A673 (cell line): Measurements from ENCODE around the gene VMO1. TPM values are rescaled to one million over a fixed set of nuclear protein-coding genes. Genes with fewer than 3 reads are reported as not detected.
A peak's percentile ranks its signal among the peaks of the same experiment; 100 is the strongest.

Experiments
- BruUV-seq: library from RNA; stranded (reverse); fragments of 400-500 nt; replicated peaks from 2 replicates; lab custom pipeline; 2021; lab: Mats Ljungman, UMichigan
- CTCF ChIA-PET: fragments of 300-600 bp; sonication (Branson Sonifier 250); formaldehyde crosslinking; loops from one replicate; lab custom pipeline; 2022; ENCODE audit warnings: antibody characterized with exemption; lab: Charles Lee
- POLR2A ChIA-PET: fragments of 300-600 bp; sonication (Branson Sonifier 250); formaldehyde crosslinking; loops from one replicate; lab custom pipeline; 2022; ENCODE audit warnings: antibody characterized with exemption; ENCODE audit not compliant: low non-redundant PET; lab: Charles Lee
- DNase-seq: peaks from one replicate; pipeline ENCODE4 v3.0.0-alpha.2; 2015; ENCODE audit warnings: low spot score
- H3K27ac ChIP-seq: fragments of 200-600 bp; sonication (generic); 2 replicates; pipeline ENCODE4 v1.5.1; 2016; ENCODE audit warnings: mixed run types, low read depth, mild to moderate bottlenecking, mixed read lengths, antibody characterized with exemption, low read length; ENCODE audit not compliant: poor library complexity, severe bottlenecking
- H3K27me3 ChIP-seq: fragments of 200-600 bp; sonication (generic); replicated peaks from 2 replicates; pipeline ENCODE4 v1.6.1; 2017; ENCODE audit warnings: mixed run types, low read depth, mild to moderate bottlenecking, mixed read lengths, antibody characterized with exemption, low read length; ENCODE audit not compliant: insufficient read depth, poor library complexity
- H3K36me3 ChIP-seq: fragments of 200-600 bp; sonication (generic); 2 replicates; pipeline ENCODE4 v1.6.1; 2016; ENCODE audit warnings: mixed run types, mild to moderate bottlenecking, mixed read lengths, antibody characterized with exemption, low read length; ENCODE audit not compliant: insufficient read depth, poor library complexity, severe bottlenecking
- H3K4me1 ChIP-seq: fragments of 200-600 bp; sonication (generic); 2 replicates; pipeline ENCODE4 v1.6.1; 2017; ENCODE audit warnings: mixed run types, mild to moderate bottlenecking, mixed read lengths, antibody characterized with exemption, low read length; ENCODE audit not compliant: insufficient read depth, poor library complexity, severe bottlenecking
- H3K4me3 ChIP-seq: fragments of 200-600 bp; sonication (generic); 2 replicates; pipeline ENCODE4 v1.5.1; 2016; ENCODE audit warnings: low read depth, mixed run types, mild to moderate bottlenecking, mixed read lengths, low read length; ENCODE audit not compliant: poor library complexity, severe bottlenecking
- H3K9me3 ChIP-seq: fragments of 200-600 bp; sonication (generic); 2 replicates; pipeline ENCODE4 v1.6.1; 2016; ENCODE audit warnings: mixed run types, low read depth, mild to moderate bottlenecking, mixed read lengths, antibody characterized with exemption, low read length; ENCODE audit not compliant: poor library complexity, severe bottlenecking
- EZH2 ChIP-seq: fragments of 200-600 bp; sonication (generic); IDR thresholded peaks from 2 replicates; pipeline ENCODE4 v1.6.1; 2017; ENCODE audit warnings: borderline replicate concordance, low read depth, mild to moderate bottlenecking, mixed read lengths, antibody characterized with exemption, low read length; ENCODE audit not compliant: poor library complexity, severe bottlenecking
- intact Hi-C: fragments of 100-400 bp; cut with micrococcal nuclease; formaldehyde crosslinking; loops from one replicate; pipeline ENCODE4 v1.10.0; 2022; ENCODE audit not compliant: unreplicated experiment
- total RNA-seq: library from RNA; stranded (reverse); gene quantifications from 2 replicates; pipeline ENCODE4 v1.2.3, GENCODE V29; 2021
- TF ChIP-seq, protein P1 (sequence below): fragments of 300-800, 200-600 bp; sonication (generic); conservative IDR thresholded peaks from 2 replicates; pipeline ENCODE4 v1.5.1; 2017; ENCODE audit warnings: low read depth, mild to moderate bottlenecking, antibody characterized with exemption, low read length, moderate library complexity, mixed read lengths

VMO1 gene
- total RNA-seq, 1 experiment from 2014 or later, result 28.6 TPM

DNA sequence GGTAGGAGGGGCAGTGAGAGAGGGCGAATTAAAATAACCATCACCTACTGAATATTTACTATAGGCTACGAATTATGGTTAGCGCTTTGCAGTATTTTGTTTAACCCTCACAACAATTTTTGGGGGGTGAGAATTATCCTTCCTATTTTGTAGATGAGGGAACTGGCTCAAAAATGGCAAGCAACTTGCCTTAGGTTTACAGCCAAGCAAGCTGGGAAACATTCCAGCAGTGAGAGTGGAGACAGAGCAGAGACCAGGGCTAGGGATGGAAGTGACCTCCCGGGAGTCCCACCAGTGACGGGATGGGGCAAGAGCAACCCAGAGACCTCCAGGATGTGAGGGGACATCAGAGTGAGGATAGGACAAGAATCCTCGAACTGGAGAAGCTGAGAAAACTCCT lies 352 bp upstream of the VMO1 start:
- ChIA-PET CTCF (no interaction called here), POLR2A (interaction anchor here (0.6 kb wide), 1 partner anchor 66 kb away, joined by 6 read pairs; no protein-coding TSS in a partner anchor)
- Histone ChIP-seq H3K9me3 (no peaks in the 10 kb centered on the region), H3K27me3 (no peaks in the 10 kb centered on the region), H3K4me1 (peaks cover 36% of the 10 kb centered on the region), H3K4me3 (peak overlapping the region; percentile 41), H3K36me3 (no peaks in the 10 kb centered on the region), H3K27ac (peak overlapping the region; percentile 86)
- intact Hi-C loops, result loop anchor here (2.0 kb wide), 1 partner anchor 102 kb away; no protein-coding TSS in a partner anchor
- no peak for DNase-seq
- no TSS peak for BruUV-seq
- TF ChIP-seq, protein P1, sequence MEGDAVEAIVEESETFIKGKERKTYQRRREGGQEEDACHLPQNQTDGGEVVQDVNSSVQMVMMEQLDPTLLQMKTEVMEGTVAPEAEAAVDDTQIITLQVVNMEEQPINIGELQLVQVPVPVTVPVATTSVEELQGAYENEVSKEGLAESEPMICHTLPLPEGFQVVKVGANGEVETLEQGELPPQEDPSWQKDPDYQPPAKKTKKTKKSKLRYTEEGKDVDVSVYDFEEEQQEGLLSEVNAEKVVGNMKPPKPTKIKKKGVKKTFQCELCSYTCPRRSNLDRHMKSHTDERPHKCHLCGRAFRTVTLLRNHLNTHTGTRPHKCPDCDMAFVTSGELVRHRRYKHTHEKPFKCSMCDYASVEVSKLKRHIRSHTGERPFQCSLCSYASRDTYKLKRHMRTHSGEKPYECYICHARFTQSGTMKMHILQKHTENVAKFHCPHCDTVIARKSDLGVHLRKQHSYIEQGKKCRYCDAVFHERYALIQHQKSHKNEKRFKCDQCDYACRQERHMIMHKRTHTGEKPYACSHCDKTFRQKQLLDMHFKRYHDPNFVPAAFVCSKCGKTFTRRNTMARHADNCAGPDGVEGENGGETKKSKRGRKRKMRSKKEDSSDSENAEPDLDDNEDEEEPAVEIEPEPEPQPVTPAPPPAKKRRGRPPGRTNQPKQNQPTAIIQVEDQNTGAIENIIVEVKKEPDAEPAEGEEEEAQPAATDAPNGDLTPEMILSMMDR, result no peak
- no peak for TF ChIP-seq EZH2

DNA sequence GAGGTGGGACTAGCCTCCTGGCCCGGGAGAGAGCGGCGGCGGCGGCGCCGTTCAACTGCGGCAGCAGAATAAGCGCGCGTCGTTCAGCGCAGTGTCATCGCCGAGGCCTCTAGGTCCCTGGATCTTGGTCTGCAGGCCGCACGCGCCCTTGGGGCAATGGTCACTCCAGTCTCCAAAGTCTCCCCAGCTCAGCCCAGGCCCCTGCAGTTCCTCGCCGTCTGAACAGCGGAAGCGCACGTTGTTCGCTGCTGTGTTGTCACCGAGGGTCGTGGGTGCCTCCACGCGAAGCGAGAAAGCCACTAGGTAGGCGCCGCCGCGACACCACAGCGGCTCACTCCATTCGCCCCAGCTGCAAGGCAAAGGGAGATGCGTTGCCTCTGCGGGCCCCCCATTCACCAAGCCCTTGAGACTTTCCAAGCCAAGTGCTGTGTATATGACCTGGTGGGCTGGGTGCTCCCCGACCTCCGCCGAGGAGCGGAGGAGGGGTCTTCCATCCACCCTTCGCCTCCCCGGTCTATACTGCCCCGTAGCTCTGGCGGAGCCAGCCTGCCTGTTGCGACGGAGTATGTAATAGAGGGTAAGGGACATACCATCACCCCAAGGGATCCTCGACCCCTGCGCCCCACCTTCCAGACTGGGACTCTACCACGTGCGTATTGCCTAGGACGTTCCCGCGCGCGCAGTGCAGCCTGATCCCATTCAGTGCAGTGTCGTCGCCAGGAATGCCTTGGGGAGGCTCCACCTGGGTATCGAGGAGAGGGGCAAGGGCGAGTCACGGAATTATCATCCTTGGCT lies 656 bp downstream of the VMO1 start:
- peaks cover 36% of the 10 kb centered on the region for H3K4me1 ChIP-seq
- no peaks in the 10 kb centered on the region for H3K9me3 ChIP-seq
- TF ChIP-seq, protein P1, result no peak
- TF ChIP-seq EZH2, result no peak
- no peaks in the 10 kb centered on the region for H3K27me3 ChIP-seq
- BruUV-seq, result TSS peak; percentile 40
- H3K36me3 ChIP-seq, result no peaks in the 10 kb centered on the region
- CTCF ChIA-PET, result no interaction called here
- H3K4me3 ChIP-seq, result peak overlapping the region; percentile 41
- H3K27ac ChIP-seq, result peak overlapping the region; percentile 86
- POLR2A ChIA-PET, result no interaction called here
- DNase-seq, result no peak
- intact Hi-C loops, result loop anchor here (2.0 kb wide), 1 partner anchor 103 kb away; no protein-coding TSS in a partner anchor

DNA sequence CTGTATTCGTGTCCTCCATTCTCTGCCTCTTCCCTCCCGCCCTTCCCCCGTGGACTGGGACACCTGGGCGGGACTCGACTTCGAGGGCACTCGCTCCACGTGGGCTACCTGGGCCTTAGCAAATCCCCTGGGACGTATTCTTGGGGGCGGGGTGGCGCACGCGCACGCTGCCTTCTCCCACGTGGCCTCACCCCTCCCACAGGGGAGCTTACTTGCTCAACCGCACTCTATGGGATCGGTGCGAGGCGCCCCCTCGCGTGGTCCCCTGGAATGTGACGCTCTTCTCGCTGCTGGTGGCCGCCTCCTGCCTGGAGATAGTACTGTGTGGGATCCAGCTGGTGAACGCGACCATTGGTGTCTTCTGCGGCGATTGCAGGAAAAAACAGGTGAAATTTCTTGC lies 3.5 kb downstream of the VMO1 start:
- no peak for TF ChIP-seq EZH2
- TF ChIP-seq, protein P1, result peak; percentile 34; the same call in 1 of the 2 replicates
- no peak overlapping the region for H3K4me3 ChIP-seq
- no peak overlapping the region for H3K27ac ChIP-seq
- BruUV-seq, result no TSS peak
- no peaks in the 10 kb centered on the region for H3K36me3 ChIP-seq
- ChIA-PET CTCF (no interaction called here), POLR2A (no interaction called here)
- H3K4me1 ChIP-seq, result peaks cover 21% of the 10 kb centered on the region
- peak; percentile 23 for DNase-seq
- intact Hi-C loops, result no loop called here
- H3K27me3 ChIP-seq, result no peaks in the 10 kb centered on the region
- H3K9me3 ChIP-seq, result no peaks in the 10 kb centered on the region
